Fibroblast of the aortic adventitia (primary cell): ENCODE measurements around the gene HIGD1A. TPM values are rescaled to one million over a fixed set of nuclear protein-coding genes. Genes with fewer than 3 reads are reported as not detected.

Experiments
- DNase-seq: peaks from one replicate; pipeline ENCODE4 v3.0.0-alpha.2; 2010; ENCODE audit warnings: low read depth
- H3K4me3 ChIP-seq: 2 replicates; pipeline ENCODE4 v1.5.1; 2011; ENCODE audit warnings: low read depth, mild to moderate bottlenecking, control low read depth, low read length, moderate library complexity
- CTCF ChIP-seq: IDR thresholded peaks from 2 replicates; pipeline ENCODE4 v1.5.1; 2011; ENCODE audit warnings: mild to moderate bottlenecking, low read length, control low read depth, inconsistent platforms; ENCODE audit not compliant: insufficient read depth
- total RNA-seq: library from RNA; depleted of rRNA; stranded (reverse); fragments of >200 nt; gene quantifications from 2 replicates; pipeline ENCODE4 v1.2.3, GENCODE V29; 2012; ENCODE audit warnings: low replicate concordance

Gene HIGD1A
- total RNA-seq, 1 donor: 163 TPM

GRCh38 chr3:42841332-42841731 lies 37.0 kb upstream of the HIGD1A start:
- TF ChIP-seq CTCF: no peak
- H3K4me3 ChIP-seq: no peak overlapping the region

GRCh38 chr3:42839616-42840015 lies 35.3 kb upstream of the HIGD1A start:
- peak overlapping the region; percentile 49 for H3K4me3 ChIP-seq
- peak; percentile 94 for TF ChIP-seq CTCF
- peak; percentile 77 for DNase-seq

More at GRCh38 chr3:42841332-42841731, 37.0 kb upstream of the HIGD1A start:
- DNase-seq: no peak

GRCh38 chr3:42838571-42838970 lies 34.3 kb upstream of the HIGD1A start:
- no peak for DNase-seq
- H3K4me3 ChIP-seq: no peak overlapping the region
- TF ChIP-seq CTCF: no peak

- peak; percentile 29 for TF ChIP-seq CTCF
- no peak overlapping the region for H3K4me3 ChIP-seq
- no peak for DNase-seq
These were observed 32.1 kb upstream of the HIGD1A start for GRCh38 chr3:42836150-42837123.

- DNase-seq: peak; percentile 58
- no peak overlapping the region for H3K4me3 ChIP-seq
- TF ChIP-seq CTCF: peak; percentile 67
These were observed 27.0 kb upstream of the HIGD1A start for GRCh38 chr3:42831321-42831713.

- peak; percentile 43 for DNase-seq
- peak; percentile 58 for TF ChIP-seq CTCF
- no peak overlapping the region for H3K4me3 ChIP-seq
These were observed 26.4 kb upstream of the HIGD1A start for GRCh38 chr3:42830437-42831320.
